HG03196 (cell line): ENCODE data around the gene CDYL2.

Experiments used
- ATAC-seq: cut with Tn5 transposase; IDR thresholded peaks from one replicate; pipeline ENCODE4 v1.9.1; 2021; ENCODE audit not compliant: unreplicated experiment

CDYL2 gene

DNA sequence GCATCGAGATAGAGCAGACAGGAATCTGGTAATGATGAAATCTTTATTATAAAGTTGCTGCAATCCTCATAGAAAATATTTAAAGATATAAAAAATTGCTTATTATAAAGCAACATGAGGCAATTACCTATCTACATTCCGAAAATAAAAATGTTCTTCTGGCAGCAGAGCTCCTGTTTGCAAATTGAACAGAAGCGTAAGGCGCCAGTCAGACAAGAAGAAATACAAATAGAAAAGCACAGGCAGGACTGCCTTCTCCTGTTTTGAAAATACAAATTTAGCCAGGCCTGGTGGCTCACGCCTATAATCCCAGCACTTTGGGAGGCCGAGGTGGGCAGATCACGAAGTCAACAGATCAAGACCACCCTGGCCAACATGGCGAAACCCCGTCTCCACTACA lies 95.6 kb downstream of the CDYL2 start:
- no peak for ATAC-seq

DNA sequence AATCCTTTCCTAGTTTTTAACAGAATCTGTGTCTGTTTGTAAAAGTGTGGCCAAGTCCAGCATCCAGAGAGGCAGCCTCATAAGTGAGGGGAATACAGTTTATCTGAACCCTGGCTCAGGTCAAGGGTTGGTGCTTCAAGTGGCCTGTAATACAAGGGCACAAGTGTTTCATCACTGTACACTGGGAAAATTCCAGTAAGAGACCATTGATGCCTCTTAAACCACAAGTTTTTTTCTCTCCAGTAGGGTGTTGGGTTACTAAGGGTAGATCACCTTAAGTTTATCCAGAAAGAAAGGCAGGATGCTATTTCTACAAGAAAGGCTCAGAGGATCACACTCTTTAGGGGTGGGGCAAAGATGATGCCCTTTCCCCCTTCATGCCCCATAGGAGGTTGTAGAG lies 96.7 kb downstream of the CDYL2 start:
- no peak for ATAC-seq

DNA sequence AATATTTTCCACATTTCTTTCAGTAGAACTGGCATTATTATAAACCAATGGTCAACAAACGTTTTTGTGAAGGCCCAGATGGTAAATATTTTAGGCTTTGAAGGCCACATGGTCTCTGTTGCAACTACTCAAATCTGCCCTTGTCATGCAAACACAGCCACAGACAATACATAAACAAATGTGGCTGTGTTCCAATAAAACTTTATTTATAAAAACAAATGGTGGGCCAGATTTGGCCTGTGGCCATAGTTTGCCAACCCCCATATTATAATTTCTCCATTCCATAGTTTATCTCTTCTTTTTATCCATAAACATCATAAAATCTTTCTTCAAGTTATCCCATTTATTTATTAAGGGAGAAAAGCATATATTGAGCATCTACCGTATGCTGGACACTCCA lies 98.8 kb downstream of the CDYL2 start:
- ATAC-seq = no peak

DNA sequence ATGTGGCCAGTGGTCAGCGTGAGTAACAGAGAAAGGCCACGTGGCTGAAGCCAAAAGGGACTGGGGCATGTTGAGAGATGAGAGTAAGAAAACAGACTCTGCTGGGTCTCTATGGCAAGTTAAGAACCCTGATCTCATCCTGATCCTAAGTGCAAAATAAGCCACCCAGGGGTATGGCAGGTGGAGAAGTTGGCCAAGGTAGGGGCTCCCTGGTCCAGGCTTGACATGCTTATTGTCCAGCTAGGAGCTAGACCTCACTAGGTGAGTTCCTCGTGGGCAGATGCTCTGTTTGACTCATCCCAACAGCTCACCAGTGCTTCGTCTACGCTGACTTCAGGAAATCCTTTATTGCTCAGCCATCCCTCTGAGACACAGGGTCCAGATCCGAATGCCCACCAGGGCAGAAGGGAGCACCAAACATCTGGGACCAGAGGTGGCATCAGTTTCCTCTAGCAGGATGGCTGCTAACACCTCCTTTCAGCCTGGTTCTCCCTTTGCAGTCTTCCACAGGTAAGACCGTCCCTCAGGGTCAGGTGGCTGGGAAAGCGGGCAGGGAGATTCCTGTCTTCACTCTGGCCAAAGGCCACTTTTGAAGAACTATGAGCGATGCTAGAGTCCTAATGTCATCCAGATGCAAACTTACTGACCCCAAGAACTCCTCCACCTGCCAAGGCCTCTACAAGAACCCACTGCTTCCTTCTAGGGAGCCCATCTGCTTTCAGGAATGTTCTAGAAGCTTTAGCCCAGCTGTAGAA lies 99.5 kb downstream of the CDYL2 start:
- no peak for ATAC-seq

DNA sequence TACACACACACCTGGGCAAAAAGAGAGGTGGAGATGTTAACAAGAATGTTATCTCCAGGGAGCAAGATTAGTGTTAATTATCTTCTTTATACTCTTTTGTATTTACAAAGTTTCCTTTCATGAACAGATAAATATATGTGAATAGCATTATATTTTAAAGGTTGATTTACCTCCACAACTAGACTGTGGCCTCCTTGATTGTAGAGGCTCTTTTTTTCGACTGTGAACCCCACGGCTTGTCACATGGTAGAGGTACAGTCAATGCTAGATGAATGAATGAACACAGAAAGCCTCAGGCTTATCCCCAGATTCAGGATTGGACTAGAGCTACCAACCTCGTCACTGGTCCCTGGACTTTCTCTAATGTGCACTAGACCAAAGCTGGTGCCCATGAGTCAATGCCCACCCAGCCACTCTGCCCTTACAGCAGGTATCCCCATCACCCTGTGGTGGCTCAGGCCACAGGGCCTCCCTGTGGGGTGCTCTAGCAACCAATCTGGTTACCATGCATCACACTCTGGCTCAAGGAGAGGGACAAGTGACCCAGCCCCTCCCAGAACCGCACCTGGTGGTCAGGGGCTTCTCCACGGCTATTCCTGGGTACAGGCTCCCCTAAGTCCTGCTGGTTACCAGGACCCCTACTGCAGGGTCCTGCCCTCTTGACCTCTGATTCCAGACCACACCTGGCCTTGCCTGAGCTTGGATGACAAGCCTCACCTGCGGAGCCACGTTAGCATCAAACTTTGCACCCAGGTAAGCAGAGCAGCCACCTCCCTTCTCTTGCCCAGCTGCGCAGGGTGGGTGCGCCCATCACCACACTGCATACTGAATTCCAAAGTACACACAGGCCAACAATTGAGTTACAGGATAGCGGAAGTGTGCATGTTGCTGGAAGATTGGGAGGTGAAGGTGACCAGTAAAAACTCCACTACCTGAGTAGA lies 101.0 kb downstream of the CDYL2 start:
- no peak for ATAC-seq

DNA sequence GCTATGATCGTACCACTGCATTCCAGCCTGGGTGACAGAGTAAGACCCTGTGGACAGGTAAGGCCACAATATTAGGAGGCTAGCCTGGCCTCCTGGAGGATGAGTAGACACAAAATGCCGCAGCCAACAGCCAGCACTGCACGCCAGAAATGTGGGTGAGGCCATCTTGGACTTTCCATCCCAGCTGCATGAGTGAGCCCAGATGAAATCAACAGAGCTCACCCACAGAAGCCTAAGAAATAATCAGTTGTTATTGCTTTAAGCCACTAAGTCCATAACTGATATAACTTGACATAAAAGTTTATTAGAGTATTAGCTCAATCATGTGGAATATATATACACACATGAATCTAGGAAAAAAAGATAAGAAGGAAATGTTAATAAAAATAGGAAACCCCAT lies 101.7 kb downstream of the CDYL2 start:
- no peak for ATAC-seq

DNA sequence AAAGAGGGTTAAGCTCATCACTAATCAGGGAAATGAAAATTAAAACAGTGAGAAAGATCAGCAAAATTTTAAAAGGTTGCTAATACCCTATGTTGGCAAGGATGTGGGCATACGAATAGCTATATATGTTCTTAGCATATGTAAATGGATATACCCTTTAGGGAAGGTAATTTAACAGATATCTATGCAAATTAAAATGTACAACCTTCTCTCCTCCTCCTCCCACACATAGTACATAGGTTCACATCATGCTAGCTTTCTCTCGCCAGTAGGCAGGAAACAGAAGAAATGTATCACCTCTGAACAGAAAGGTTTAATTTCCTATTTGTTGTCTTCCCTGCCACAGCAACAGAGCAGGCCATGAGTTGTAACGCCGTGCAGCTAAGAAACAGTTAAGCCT lies 103.8 kb downstream of the CDYL2 start:
- no peak for ATAC-seq

DNA sequence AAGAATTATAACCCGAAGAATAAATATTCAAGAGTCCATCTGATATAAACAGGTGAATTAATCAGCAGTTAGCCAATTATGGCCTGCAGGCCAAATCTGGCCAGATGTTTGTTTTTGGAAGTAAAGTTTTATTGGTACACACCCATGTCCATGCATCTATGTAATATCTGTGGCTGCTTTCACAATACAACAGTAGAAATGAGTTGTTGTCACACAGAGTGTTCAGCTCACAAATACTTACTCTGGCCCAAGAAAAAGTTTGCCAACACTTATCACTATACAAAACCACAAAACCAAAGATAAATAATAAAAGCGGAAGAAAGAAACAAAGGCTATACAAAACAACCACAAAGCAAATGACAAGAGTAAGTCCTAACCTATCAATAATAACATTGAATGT lies 109.4 kb downstream of the CDYL2 start:
- no peak for ATAC-seq

DNA sequence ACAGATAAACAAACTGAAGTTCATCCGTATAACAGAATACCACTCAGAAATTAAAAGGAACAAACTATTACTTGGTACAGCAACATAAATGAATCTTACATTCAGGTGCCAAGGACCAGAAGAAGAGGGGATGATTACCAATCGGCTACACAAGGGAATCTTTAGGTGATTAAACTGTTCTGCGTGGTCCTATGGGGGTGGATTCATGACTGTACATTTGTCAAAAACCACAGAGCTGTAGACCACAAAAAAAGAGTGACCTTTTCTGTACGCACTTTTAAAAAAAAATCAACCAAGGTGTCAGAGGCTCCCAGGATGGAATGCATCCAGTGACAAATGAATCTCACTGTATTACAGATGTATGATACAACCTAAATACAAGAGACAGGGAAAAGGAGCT lies 110.8 kb downstream of the CDYL2 start:
- no peak for ATAC-seq

DNA sequence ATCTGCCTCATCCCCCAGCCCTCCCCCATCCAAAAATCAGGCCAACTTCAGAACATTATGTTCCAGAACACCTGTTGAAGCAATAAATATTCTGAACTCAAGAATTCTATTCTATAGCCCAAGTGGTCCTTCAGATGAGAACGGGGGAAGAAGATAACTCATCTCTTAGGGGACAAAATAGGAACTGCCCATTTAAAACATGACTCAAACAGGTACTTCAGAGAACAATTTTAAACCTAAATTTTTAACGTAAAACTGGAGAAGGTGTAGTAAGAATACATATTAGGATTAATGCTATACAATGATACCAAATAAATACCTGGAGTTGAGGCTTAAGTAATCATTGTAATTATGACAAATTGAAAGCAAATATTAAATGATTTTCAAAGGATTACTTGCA lies 112.1 kb downstream of the CDYL2 start:
- no peak for ATAC-seq

DNA sequence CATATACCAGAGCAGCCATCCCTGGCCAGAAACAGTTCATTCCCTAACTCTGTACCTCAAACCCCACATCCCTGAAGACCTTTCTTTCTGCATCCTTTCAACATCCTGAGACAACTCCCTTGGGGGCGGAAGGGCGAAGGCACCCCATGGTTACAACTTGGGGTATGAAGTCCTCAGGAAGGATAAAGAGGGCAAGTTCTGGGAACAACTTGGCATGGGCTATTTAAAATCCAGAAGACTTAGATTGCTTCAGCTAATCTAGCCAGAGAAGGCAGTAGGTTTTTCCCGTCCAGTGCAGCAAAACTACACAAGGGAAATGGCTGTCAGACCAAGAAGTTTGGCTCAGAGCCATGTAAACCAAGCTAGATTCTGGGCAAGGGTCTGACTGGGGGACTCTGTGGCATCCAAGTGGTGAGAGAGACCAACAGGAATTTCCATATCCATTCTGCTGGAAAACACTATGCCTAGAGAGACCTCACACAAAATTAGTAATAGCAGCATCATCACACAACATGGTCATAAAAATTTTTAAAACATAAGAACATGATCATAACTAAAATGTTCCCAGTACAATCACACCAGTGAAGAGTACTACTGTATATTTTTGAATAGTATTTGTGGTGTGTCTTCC lies 113.2 kb downstream of the CDYL2 start:
- ATAC-seq = no peak

DNA sequence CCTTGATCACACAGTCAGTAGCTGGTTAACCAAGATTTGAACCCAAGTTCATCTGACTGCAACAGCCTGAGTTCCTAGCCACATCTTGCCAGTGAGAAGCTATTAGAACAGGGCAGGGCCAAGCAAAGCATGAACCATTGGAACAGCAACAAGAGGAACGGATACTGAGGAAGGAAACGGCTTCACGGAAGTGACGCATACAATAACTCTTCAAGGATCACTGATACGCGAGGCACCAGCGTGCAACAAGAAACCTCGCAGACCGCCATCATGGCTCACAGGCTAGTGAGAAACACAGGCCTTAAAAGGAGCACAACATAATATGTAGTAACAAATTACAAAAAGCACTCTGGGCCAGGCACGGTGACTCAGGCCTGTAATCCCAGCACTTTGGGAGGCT lies 114.9 kb downstream of the CDYL2 start:
- no peak for ATAC-seq

DNA sequence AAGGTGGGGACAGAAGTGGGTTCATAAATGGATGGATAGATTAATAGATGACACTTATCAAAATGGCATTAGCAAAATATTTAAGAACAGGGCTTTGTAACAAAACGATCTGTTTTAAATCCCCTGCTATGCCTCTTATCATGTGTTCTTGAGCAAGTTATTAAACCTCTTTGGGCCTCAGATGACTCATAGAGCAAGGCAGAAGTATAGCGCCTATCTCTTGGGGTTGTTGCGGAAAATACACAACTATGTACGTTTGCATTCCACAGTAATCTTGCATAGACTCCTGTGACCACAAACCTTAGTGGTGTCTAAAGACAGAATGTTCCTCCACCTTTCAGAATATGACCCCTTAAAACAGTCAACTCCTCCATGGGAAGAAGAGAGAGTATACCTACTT lies 116.8 kb downstream of the CDYL2 start:
- no peak for ATAC-seq

DNA sequence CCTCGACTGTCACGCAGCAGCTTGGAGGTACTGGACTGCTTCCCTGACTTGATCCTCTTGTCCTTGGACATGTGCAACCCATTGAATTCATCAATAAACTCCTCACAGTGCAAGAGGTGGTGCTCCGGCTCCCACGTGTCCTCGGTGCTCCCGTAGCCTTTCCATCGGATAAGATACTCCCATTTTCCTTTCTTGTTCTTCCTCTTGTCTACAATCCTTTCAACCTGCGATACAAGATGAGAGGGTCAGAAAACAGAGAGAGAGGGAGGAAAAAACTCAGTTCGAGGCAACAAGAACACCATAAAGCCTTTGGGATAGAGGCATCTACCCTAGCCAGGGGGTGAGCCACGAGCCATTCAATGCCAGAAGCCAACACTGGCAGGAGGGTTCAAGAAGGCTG lies 119.5 kb downstream of the CDYL2 start:
- ATAC-seq = no peak

DNA sequence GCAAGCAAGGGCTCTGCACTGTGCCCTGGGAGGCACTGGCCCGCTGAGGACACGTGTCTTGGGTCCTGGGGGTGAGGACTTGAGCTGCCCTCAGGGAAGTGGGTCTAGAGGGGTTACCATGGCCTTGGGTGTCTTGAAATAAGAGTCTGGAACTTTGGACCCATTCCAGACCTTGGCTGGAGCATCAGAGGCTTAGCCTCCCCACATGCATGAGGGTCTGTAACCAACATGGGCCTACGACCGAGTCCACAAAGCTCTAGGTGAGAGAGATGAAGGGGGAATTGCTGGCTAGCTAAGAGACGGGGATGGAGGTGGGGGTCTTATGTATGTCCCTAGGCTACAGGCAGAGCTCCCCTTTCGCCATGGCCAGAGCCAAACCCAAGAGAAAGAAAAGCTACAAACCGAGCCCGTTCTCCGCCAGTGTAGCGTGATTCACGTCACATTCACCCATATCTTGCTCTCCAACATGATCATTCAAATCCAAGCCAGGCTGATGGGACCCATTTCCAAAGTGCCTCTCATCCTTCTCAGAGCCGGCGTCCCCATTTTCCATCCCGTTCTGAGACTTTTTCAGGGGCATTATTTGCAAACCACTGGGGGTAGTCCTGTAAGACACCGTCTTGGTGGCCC lies 120.1 kb downstream of the CDYL2 start:
- no peak for ATAC-seq

DNA sequence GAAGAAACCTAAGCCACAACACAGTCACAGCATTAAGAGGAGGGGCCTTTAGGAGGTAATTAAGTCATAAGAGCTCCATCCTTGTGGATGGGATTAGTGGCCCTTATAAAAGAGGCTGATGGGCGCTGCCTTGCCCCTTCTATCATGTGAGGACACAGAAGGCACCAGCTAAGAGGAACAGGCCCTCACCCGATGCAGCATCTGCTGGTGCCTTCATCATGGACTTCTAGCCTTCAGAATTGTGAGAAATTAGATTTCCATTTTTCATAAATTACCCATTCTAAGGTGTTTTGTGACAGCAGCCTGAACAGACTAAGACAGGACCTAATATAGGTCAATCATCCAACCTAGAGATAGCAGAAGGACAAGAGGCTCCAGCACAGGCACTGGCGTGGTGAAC lies 120.8 kb downstream of the CDYL2 start:
- no peak for ATAC-seq

DNA sequence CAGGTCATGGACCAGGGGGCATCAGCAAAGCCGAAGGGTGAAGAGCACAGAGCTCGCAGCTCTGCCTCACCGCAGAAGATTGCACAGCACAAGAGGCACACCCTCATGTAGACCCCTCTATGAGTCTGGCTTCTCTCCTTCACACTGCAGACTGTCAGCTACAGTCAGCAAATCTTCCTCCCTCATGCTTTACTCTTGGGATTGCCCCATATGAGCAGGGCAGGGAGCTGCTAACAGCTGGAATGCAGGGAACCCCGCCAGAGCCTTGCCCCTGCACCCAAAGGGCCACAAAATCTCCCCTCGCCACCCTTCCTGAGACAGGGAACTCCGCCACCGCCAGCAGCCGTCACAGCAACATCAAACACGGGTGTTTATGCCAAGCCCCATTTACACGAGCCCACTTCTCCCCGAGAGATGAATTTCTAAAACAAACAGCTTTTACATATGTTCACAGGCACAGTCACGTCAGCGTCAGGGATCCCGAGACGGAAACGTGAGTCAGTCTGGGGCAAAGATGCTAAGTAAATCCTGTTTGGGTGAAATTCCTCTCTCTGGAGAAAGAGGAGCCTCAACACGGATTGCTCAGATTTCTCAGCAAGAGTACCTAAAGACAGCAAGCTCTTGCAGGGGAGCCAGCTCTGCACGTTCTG lies 121.9 kb downstream of the CDYL2 start:
- no peak for ATAC-seq

DNA sequence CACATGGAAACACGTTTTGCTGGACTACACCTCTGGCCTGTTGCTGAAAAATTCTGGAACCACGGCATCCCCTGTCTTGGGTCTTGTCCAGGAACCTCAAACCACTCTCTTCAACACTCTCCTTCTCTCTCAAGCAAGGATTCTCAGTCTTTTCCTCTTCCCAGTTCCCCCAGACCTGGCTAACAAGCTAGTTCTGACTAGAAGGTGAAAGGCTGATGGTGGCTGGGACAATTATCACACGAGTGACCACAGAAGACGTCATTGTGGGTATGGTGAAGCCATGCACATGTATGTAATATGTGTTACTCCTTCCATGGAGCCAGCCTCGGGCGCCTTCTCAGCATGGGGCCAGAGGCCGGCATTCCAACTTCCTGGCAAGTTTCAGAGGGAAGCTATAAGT lies 123.0 kb downstream of the CDYL2 start:
- no peak for ATAC-seq

DNA sequence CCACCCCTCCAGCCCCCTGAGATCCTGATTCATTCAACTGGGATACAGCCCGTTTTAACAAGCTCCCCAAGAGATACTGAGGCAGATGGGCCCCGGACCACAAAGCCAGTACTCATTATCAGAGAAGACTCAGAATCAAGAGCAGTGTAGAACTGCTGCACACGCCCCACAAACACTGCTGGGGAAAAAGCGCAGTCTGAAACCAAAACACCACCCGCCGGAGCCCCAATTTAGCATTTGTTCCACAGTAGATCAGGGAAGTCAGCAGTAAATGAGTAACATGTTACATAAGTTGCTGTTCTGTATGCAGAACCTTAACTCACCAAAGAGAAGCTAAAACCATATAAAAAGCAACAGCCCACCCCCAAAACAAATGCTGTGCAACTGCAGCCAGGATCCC lies 123.6 kb downstream of the CDYL2 start:
- no peak for ATAC-seq

DNA sequence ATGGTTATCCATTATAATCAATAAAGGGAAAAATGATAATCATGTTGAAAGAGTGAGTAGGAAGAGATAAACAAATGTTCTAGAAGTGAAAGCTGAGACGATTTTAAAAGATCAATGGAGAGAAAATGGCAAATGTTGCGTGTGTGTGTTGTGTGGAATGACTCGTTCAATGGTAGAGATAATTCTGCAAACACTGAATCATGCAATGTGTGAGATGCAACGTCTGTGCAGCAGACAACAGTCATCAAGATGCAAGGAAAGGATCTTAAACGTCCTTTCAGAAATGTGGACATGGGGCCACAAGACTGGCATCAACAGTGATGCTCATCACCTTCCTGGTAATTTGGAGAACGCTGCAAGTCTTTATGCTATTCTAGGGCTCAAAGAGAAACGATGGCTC lies 124.4 kb downstream of the CDYL2 start:
- ATAC-seq = no peak

DNA sequence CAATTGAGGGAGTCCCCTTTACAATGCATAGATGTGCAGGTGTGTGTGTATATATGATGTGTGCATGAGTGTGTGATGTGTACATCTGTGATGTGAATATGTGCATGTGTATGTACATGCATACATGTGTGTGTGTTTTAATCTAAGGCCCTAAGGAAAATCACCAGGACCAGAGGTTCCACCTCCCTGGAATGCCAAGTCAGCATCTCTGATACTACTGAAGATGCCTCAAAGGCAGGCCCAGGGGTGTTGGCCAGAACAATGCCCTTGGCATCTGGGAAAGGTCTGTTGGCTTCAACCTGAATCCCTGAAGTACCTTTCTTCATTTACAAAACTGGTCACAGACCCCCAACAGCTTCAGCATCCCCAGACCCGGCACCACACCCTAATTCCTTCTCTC lies 129.5 kb downstream of the CDYL2 start:
- no peak for ATAC-seq
